Astrocyte of the hippocampus (primary cell): ENCODE results near the gene PPARG.

Experiments
- DNase-seq: peaks from one replicate; pipeline ENCODE4 v3.0.0; 2011; ENCODE audit warnings: low read depth, low spot score

PPARG gene

DNA sequence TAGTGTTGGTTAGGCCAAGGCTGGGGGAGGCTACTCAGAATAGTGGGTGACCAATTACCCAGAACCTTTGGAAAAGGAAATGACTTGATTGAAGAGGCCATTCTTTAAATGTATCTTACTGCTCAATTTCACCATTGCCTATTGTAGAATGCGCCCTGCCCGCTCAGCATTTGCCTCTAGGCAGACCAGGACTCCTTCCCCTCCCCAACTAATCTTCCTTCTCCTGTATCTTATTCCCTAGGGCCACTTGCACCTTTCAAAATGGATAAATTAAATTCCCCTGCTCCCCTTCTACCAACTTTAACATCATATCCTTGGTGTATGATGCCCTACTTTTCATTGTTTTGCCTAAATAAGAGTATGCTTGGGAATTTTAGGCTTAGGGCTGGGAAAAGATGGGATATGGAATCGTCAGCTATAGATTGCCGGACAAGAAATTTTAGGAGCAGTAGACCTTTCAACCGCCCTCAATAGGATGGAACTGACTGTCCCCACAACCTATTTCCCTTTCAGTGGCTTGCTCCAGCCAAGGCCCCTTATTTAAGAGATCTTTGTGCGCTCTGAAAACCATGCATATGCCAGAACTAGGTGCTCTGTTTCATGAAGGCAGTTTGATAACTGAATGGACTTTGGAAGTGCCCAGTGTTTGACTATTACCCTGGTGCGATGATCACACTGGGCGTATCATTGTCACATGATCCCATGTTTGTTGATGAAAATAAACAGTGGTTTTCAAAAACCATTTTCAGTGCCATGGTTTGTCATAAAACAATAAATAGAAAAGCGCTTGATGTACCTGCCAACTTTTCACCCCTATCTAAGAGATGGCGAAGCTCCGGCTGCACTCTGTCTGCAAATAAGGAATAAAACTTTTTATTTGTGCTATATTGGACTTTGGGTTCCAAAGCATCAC, 121.1 kb downstream of the PPARG start:
- no peak for DNase-seq

DNA sequence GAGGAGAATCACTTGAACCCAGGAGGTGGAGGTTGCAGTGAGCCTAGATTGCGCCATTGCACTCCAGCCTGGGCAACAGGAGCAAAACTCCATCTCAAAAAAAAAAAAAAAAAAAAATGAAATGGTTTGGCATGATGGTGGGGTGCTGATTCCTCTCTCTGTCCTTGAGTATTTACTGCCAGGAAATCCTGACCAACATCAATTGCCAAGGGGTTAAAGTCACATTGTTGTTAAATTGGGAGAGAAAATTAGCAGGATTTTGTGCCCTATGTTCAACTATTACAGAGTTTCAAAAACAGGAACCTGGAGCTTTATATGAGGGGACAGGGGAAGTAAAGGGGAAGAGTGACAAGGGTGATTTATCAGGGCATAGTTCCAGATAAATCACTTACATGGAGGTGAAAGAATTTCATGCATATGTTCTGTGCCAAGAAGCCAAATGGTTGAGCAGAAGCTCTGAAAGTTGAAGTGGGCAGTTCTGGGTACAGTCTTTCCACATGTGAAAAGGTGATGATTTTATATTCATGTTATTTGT, 124.9 kb downstream of the PPARG start:
- DNase-seq, result no peak

DNA sequence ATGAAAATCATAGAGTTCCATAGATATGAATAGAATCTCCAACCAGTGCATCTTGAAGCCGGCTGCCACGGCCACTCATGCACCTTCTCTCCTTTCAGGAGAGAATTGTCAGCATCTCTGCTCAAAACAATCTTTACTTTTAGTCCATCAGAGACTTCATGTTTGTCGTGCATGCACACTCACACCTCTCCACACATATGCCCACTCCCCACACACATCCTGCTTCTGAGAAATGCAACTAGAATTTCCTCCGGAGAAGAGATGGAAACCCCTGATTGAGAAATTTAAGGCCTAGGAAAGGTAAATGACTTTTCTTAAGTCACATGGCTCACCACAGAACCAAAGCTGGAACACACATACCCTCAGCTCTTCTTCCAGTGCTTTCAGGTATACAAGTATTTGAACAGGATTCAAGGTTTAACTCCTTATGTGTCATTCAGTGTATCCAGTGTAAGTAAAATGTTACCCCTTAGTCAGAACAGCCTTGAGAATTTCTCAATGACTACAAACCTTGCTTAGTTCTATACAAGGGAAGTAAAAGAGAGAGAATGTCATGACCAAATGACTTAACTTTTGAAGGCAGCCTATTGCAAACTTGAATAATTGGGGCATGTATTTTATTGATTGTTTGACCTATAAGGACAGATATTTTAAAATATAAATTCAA, 126.3 kb downstream of the PPARG start:
- DNase-seq, result no peak

DNA sequence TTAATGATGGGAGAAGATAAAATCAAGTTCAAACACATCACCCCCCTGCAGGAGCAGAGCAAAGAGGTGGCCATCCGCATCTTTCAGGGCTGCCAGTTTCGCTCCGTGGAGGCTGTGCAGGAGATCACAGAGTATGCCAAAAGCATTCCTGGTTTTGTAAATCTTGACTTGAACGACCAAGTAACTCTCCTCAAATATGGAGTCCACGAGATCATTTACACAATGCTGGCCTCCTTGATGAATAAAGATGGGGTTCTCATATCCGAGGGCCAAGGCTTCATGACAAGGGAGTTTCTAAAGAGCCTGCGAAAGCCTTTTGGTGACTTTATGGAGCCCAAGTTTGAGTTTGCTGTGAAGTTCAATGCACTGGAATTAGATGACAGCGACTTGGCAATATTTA, 127.9 kb downstream of the PPARG start:
- DNase-seq, result no peak

GRCh38 chr3:12420393-12420792, 131.5 kb downstream of the PPARG start:
- DNase-seq, result no peak

DNA sequence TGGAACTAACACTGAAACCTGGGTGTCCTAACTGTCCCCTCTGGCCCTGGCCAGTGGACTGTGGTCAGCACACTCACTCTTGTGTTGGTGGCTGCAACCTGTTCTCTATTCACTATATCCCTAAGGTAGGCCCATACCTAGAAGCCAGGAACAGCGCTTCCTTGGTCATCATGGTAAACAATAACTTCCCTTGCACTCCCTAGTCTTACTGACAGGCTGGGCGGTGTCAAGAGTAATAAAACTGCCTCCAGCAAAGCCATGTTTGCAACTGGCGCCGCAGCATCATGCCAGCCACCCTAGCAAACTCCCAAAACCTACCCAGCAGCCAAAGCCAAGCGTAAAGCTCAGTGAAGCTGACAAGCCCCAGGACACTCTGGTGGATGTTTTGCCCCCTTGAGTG, 132.3 kb downstream of the PPARG start:
- no peak for DNase-seq

- DNase-seq, result no peak
Measured at GRCh38 chr3:12423131-12423530, 134.3 kb downstream of the PPARG start.

- DNase-seq, result peak; percentile 73
Measured at GRCh38 chr3:12423918-12424630, 135.2 kb downstream of the PPARG start.

DNA sequence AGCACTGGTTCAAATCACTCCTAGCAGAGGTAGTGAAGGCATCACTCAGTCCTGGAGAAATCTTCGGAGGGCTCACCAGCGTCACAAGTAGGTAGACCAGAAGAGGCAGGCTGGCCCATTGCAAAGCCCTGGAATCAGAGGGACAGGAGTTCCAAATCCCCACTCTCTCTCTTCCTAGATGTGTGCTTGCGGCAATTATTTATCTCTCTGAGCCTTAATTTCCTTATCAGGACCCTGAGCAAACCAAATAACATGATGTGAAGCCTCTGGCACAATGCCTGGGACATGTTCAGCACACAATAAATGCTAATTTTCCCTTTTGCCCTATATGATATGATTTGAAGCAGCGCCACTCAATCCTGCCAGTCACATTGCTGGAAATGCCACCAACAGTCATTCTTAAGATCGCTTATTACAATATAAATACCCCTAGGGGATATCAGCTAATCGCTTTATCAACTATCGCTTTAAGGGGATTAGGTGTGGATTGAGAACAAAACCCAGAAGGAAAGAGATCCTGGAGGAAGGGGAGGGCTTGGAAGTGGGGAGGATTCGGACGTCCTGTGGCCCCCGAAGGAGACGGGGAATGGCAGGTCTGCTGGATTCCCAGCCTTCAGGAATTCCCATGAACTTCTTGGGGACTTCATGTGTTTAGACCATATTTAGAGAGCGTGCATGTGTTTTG, 135.9 kb downstream of the PPARG start:
- DNase-seq, result no peak

DNA sequence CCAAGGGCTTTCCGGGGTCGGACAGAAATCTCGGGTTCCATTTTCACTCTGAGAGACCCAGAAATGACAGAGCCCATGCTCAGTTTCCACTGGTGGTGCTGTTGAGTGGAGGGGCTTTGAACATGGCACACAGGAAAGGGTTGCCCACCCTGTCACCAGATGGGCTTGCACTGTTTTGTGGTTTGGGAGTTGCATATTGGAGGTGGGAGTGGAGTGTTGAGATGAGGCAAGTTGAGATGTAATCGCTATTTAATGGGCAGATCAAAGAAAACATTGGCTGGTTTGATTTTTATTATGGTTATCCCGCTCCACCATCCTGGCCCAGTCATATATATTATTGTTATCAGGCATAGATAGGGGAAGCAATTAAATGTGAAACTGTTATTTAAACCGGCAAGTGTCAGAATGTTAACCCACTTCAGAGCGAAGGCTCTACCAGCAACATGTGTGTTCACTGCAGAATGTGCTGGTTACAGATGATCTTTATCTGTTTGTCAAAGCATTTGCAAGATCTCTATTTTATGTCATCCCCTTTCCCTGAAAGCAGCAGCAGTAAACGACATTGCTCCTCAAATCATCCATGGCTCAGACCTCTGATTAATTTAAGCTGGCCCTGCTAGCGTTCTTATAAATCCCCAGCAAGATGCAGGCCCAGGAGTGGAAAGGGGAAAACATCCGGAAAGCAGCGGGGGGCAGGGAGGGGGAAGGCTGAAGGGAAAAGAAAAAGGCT, 137.1 kb downstream of the PPARG start:
- no peak for DNase-seq

GRCh38 chr3:12427551-12427950, 138.7 kb downstream of the PPARG start:
- no peak for DNase-seq

DNA sequence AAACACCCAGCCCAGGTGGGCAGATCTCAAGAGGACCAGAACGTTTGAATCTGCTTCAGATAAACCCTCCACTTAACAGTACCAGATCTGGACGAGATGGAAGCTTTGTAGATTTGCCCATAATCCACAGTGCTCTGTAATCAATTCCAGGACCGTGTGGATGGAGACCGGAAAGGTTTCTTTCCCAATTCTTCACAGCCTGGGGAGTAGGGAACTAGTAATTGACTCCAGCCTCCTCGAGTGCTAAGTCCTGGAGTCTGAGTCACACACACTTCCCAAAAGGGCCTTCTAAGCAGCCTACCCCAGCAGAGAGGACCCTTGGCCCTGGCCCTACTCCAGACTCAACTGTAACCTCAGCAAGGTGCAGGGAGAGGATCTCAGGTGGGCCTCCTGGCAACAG, 139.3 kb downstream of the PPARG start:
- DNase-seq, result no peak

- DNase-seq, result peak; percentile 56
Measured at GRCh38 chr3:12430086-12430485, 141.2 kb downstream of the PPARG start.

GRCh38 chr3:12433823-12434222, 145.0 kb downstream of the PPARG start:
- no peak for DNase-seq

- peak; percentile 55 for DNase-seq
Measured at GRCh38 chr3:12436514-12437220, 147.8 kb downstream of the PPARG start.

- no peak for DNase-seq
Measured at GRCh38 chr3:12437221-12437605, 148.3 kb downstream of the PPARG start.

- no peak for DNase-seq
Measured at GRCh38 chr3:12437861-12438260, 149.0 kb downstream of the PPARG start.

DNA sequence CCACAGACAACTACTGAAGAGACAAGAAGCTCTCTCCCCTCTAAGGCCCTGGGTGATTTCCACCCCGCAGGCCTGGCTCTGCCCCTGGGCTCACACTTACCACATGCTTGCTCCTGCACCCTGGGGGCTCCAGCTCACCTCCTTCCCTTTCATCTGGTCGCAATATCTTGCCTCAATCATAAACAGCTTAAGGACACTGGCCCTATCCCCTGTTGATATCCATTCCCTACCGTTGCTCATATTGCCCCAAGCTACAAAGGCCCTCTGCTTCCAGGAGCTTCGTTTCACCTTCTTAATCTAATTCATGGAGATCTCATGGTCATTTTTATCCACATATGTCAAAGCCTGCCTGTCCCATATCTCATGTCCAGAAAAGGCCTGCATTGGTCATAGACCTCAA, 149.4 kb downstream of the PPARG start:
- no peak for DNase-seq

GRCh38 chr3:12439161-12439940, 150.5 kb downstream of the PPARG start:
- no peak for DNase-seq
